Sciatic nerve (tissue), 2 donors: ENCODE results near the gene CNIH4. TPM values are rescaled to one million over a fixed set of nuclear protein-coding genes. Genes with fewer than 3 reads are reported as not detected.
"Not testable (repeated sequence)": the region's sequence is repeated elsewhere in the genome, so short reads cannot be mapped to it uniquely, and the experiment has no call there.

Source experiments
- ATAC-seq: fragments of 200-7000 bp; cut with Tn5 transposase; one replicate; pipeline ENCODE4 v1.9.1; 2020; ENCODE audit warnings: mild to moderate bottlenecking, moderate library complexity
- DNase-seq: peaks from one replicate; pipeline ENCODE4 v3.0.0-alpha.2; 2020; ENCODE audit warnings: low spot score
- intact Hi-C: fragments of 100-400 bp; cut with DNase I; formaldehyde crosslinking; loops from one replicate; pipeline ENCODE4 v1.14.2; 2022
- total RNA-seq: library from RNA; stranded (reverse); fragmentation: NEBNext Ultra II Directional; extraction: Animal tissue kit (Norgen Biotek cat#: 25700); gene quantifications from one replicate; pipeline ENCODE4 v1.2.1, GENCODE V29; 2021
- donor health status: DM: no; HTN: no; CAD: no.
- donor health status: DM: no; HTN: no; CAD: no.

CNIH4 gene
- 51.3 TPM for total RNA-seq

DNA sequence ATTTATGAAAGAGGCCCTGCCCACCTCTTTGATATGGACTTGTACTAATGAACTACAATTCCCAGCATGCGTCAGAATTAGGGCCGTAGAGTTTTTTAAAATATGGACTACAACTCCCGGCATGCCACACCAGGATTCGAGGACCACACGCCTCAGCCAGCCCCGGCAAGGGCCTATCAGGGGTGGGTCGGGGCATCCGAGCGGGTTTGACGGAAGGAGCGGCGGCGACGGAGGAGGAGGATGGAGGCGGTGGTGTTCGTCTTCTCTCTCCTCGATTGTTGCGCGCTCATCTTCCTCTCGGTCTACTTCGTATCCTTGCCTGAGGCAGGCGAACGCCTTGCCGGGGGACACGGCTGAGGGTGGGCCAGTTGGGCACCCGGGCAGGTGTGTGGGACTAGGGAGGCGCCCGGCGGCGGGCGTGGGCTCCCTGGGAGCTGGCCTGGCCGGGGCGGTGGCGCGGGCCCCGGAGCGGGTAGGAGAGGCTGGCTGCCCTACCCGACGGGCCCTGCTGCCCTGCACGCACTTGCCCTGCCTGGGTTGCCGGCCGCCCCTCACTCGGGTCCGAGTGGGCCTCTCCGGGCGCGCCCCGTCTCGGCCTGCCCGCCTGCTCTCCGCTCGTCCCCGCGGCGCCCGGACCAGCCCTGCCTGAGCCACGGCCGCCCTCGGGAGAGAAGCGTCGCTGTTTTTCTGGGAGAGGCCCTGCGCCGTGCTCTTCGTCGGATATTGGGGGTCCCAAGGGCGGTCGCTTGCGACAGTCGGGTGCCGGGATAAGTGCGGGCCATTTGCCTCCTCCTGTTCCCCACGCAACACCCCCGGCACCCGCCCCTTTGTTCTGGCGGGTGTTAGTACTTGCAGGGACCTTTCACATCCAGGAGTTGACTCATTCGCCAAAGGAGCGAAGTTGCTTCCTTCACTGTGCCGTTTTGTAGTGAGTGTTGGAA lies at the start of gene CNIH4:
TSS of gene CNIH4 (plus strand) at position 195 of the 941 bp plus-strand sequence. CDS start at position 241, 46 bp downstream.
- intact Hi-C loops = no loop called here
- DNase-seq (peak; percentile 93), ATAC-seq (peak; percentile 100)

DNA sequence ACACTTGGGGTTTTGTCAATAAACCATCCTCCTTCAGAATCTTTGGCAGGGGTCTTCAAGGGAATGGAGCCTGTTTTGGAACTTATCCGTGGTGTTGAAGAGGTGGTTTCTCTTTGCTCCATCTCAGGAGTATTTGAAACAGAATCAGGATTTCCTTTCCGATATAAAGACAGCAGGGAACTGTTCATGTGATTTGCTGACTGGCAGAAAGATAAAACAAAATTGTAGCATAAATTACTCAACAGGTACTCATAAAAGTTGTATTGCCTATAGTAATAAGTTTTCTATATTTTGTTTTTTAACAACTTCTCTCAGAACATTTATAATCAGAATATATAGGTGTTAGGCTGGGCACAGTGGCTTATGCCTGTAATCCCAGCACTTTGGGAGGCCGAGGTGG lies 48.6 kb upstream of the CNIH4 start:
- ATAC-seq (no peak), DNase-seq (no peak)
- intact Hi-C loops = no loop called here

- ATAC-seq, DNase-seq, intact Hi-C loops: not testable (repeated sequence)
Measured at GRCh38 chr1:224311503-224311902, 45.2 kb upstream of the CNIH4 start.

- ATAC-seq = no peak
- DNase-seq = no peak
- intact Hi-C loops = no loop called here
Measured at GRCh38 chr1:224312025-224312424, 44.7 kb upstream of the CNIH4 start.

- DNase-seq (no peak), ATAC-seq (no peak)
- intact Hi-C loops = no loop called here
Measured at GRCh38 chr1:224317383-224318045, 39.2 kb upstream of the CNIH4 start.

GRCh38 chr1:224321706-224322105 lies 35.0 kb upstream of the CNIH4 start:
- no peak for ATAC-seq
- intact Hi-C loops = no loop called here
- no peak for DNase-seq

- ATAC-seq = no peak
- DNase-seq = no peak
- intact Hi-C loops = no loop called here
Measured at GRCh38 chr1:224325959-224326358, 30.7 kb upstream of the CNIH4 start.

GRCh38 chr1:224328644-224329043 lies 28.0 kb upstream of the CNIH4 start:
- ATAC-seq = no peak
- intact Hi-C loops = no loop called here
- DNase-seq = no peak

- intact Hi-C loops = no loop called here
- DNase-seq = no peak
- no peak for ATAC-seq
Measured at GRCh38 chr1:224329484-224329841, 27.2 kb upstream of the CNIH4 start.

GRCh38 chr1:224329842-224330753 lies 26.6 kb upstream of the CNIH4 start, which contains the start of gene NVL:
Gene NVL, minus strand, starts transcription at chr1:224330172. Its CDS starts 45 bp downstream, at chr1:224330127.
- peak; percentile 99 for ATAC-seq
- intact Hi-C loops = no loop called here

GRCh38 chr1:224331326-224331725 lies 25.4 kb upstream of the CNIH4 start:
- DNase-seq = no peak
- no peak for ATAC-seq
- intact Hi-C loops = no loop called here

More at GRCh38 chr1:224329842-224330753, 26.6 kb upstream of the CNIH4 start, which contains the start of gene NVL:
- DNase-seq = peak; percentile 87

DNA sequence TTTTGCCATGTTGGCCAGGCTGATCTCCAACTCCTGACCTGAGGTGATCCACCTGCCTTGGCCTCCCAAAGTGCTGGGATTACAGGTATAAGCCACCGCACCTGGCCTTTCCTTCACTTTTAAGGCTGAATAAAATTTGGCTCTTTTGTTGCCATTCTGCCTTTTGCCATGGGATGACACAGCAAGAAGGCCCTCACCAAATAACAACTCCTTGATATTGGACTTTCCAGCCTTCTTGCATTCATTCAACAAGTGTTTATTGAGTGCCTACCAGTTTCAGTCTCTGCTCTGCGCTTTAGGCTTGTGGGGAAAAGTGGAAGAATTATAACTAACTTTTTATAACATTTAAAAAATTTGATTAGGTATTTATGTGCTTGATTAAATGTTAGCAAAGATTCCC lies 24.9 kb upstream of the CNIH4 start:
- ATAC-seq (no peak), DNase-seq (no peak)
- intact Hi-C loops = no loop called here

DNA sequence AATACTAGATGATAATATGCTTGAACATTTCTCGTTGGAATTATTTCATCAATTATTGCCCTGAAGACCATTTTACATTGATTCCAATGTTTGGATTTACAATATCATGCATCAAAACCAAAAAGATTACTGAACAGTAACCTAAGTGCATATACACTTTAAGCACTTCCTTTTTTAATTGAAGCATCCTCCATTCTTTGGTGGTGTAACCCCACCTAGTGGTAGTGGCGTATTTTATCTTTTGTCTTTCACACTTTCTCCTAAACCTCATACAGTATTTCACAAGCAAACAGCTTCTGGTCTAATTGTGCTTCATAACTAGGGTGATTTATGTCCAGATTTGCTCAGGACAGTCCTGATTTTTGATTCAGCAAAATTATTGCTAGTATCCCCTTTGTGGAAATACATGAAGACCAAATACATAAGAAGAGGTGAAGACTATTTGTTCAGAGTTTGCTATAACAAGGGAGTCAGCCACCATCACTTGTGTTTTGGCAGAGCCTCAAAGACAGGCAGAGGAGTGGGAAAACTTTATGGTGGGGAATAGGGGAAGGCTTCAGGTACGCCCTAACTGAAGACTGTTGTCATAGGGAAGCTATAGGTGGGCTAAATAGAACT lies 23.3 kb upstream of the CNIH4 start:
- intact Hi-C loops = no loop called here
- peak; percentile 46 for ATAC-seq
- DNase-seq = no peak

GRCh38 chr1:224333939-224334786 lies 22.5 kb upstream of the CNIH4 start:
- ATAC-seq (no peak), DNase-seq (no peak)
- intact Hi-C loops = no loop called here

GRCh38 chr1:224338150-224338838 lies 18.4 kb upstream of the CNIH4 start:
- no peak for ATAC-seq
- intact Hi-C loops = no loop called here
- no peak for DNase-seq

DNA sequence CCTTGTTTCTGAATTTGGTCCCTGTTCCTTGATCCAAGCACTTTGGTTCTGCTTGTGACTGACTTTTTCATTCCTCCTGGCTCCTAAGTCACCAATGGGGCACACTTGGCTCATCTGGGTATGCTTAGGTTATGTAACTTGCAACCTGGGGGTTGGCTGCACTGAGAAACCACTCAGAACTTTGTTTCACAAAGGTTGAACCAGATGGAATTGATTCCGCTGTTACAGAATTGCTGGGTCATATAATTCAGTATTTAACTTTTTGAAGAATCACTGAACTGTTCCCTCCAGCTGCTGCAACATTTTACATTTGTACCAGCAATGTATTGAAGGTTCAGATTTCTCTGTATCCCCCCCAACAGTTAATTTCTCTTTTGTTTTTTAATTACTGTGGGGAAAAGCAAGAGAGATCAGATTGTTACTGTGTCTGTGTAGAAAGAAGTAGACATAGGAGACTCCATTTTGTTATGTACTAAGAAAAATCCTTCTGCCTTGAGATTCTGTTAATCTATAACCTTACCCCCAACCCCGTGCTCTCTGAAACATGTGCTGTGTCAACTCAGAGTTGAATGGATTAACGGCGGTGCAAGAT lies 17.1 kb upstream of the CNIH4 start:
- DNase-seq (no peak), ATAC-seq (no peak)
- intact Hi-C loops = no loop called here
